ENCODE data around the gene SPINT3.

DNA sequence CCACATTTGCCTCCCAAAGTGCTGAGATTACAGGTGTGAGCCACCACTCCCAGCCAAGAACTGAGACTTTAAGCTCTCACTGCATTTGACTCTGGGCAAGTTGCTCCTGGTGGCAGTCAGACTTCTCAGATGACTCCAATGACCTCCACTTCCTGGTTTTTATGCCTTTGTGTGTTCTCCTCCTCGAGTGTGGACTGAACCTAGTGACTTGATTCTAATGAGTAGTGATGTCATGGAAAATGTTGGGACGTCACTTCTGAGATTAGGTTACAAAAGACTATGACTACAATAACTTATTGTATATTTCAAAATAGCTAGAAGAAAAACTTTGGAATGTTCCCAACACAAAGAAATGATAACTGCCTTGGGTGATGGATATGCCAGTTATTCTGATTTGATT is 12.0 kb downstream of the SPINT3 start:
- TF ChIP-seq, protein P1, sequence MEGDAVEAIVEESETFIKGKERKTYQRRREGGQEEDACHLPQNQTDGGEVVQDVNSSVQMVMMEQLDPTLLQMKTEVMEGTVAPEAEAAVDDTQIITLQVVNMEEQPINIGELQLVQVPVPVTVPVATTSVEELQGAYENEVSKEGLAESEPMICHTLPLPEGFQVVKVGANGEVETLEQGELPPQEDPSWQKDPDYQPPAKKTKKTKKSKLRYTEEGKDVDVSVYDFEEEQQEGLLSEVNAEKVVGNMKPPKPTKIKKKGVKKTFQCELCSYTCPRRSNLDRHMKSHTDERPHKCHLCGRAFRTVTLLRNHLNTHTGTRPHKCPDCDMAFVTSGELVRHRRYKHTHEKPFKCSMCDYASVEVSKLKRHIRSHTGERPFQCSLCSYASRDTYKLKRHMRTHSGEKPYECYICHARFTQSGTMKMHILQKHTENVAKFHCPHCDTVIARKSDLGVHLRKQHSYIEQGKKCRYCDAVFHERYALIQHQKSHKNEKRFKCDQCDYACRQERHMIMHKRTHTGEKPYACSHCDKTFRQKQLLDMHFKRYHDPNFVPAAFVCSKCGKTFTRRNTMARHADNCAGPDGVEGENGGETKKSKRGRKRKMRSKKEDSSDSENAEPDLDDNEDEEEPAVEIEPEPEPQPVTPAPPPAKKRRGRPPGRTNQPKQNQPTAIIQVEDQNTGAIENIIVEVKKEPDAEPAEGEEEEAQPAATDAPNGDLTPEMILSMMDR (conservative IDR thresholded peaks at IDR 0.05), result no peak
- no peak for TF ChIP-seq ZFX (IDR thresholded peaks at IDR 0.05)
